Progenitor cell of endocrine pancreas (in vitro differentiated cells): ENCODE measurements around the gene KLHL30. TPM values are rescaled to one million over a fixed set of nuclear protein-coding genes. Genes with fewer than 3 reads are reported as not detected.

Source experiments
- DNase-seq: peaks from one replicate; pipeline ENCODE4 v3.0.0; 2021; ENCODE audit warnings: low spot score; ENCODE audit not compliant: unreplicated experiment
- H3K27ac Mint-ChIP-seq: 2 replicates; pipeline ENCODE4 v1.8.0; 2021; ENCODE audit warnings: mild to moderate bottlenecking, moderate library complexity, mixed read lengths
- H3K27me3 Mint-ChIP-seq: 2 replicates; pipeline ENCODE4 v1.8.0; 2021; ENCODE audit warnings: mixed read lengths
- H3K36me3 Mint-ChIP-seq: 2 replicates; pipeline ENCODE4 v1.8.0; 2022; ENCODE audit warnings: mixed read lengths; ENCODE audit not compliant: insufficient read depth
- H3K4me1 Mint-ChIP-seq: 2 replicates; pipeline ENCODE4 v1.8.0; 2021; ENCODE audit warnings: low read depth, mixed read lengths
- H3K4me3 Mint-ChIP-seq: 2 replicates; pipeline ENCODE4 v1.8.0; 2021; ENCODE audit warnings: low read depth, mild to moderate bottlenecking, moderate library complexity, mixed read lengths
- H3K9me3 Mint-ChIP-seq: 2 replicates; pipeline ENCODE4 v1.8.0; 2021; ENCODE audit warnings: low read depth, mixed read lengths
- CTCF ChIP-seq: fragments of 200-600 bp; sonication (generic); IDR thresholded peaks from one replicate; pipeline ENCODE4 v1.5.0; 2021; ENCODE audit warnings: antibody characterized with exemption, mild to moderate bottlenecking; ENCODE audit not compliant: unreplicated experiment
- total RNA-seq: library from RNA; stranded (reverse); gene quantifications from 2 replicates; pipeline ENCODE4 v1.2.1, GENCODE V29; 2021

KLHL30 gene
- total RNA-seq, 1 donor from 2014 or later = 0.07 TPM

GRCh38 chr2:238100049-238100820, 38.2 kb upstream of the KLHL30 start, which contains the start of gene ESPNL:
TSS of gene ESPNL (plus strand) at chr2:238100340. CDS start at chr2:238100420, 80 bp downstream.
- Mint-ChIP-seq H3K36me3 (peaks cover 5% of the 10 kb centered on the region), H3K4me1 (peaks cover 1% of the 10 kb centered on the region), H3K27me3 (no peaks in the 10 kb centered on the region), H3K27ac (no peak within 1 kb of the TSS), H3K4me3 (no peak within 1 kb of the TSS), H3K9me3 (no peaks in the 10 kb centered on the region)
- no peak for TF ChIP-seq CTCF
- DNase-seq = no peak

GRCh38 chr2:238100821-238101771, 37.4 kb upstream of the KLHL30 start:
- no peaks in the 10 kb centered on the region for H3K27me3 Mint-ChIP-seq
- H3K27ac Mint-ChIP-seq = no peak overlapping the region
- TF ChIP-seq CTCF = no peak
- no peak for DNase-seq
- H3K4me3 Mint-ChIP-seq = no peak overlapping the region
- peaks cover 1% of the 10 kb centered on the region for H3K4me1 Mint-ChIP-seq
- no peaks in the 10 kb centered on the region for H3K9me3 Mint-ChIP-seq
- H3K36me3 Mint-ChIP-seq = peaks cover 5% of the 10 kb centered on the region

GRCh38 chr2:238101891-238102841, 36.3 kb upstream of the KLHL30 start:
- no peak for TF ChIP-seq CTCF
- Mint-ChIP-seq H3K27ac (no peak overlapping the region), H3K4me3 (no peak overlapping the region), H3K36me3 (peaks cover 3% of the 10 kb centered on the region), H3K27me3 (no peaks in the 10 kb centered on the region), H3K4me1 (peaks cover 1% of the 10 kb centered on the region), H3K9me3 (no peaks in the 10 kb centered on the region)
- DNase-seq = no peak

GRCh38 chr2:238102865-238103264, 35.6 kb upstream of the KLHL30 start:
- no peaks in the 10 kb centered on the region for H3K27me3 Mint-ChIP-seq

More at GRCh38 chr2:238102865-238103264, 35.6 kb upstream of the KLHL30 start:
- H3K36me3 Mint-ChIP-seq = peaks cover 2% of the 10 kb centered on the region
- H3K4me3 Mint-ChIP-seq = no peak overlapping the region
- peaks cover 2% of the 10 kb centered on the region for H3K4me1 Mint-ChIP-seq
- DNase-seq = no peak
- H3K9me3 Mint-ChIP-seq = no peaks in the 10 kb centered on the region
- no peak for TF ChIP-seq CTCF
- no peak overlapping the region for H3K27ac Mint-ChIP-seq
